Mesendoderm (in vitro differentiated cells): Measurements from ENCODE around the gene DNAJB8.

Source experiments
- DNase-seq: peaks from one replicate; pipeline ENCODE4 v3.0.0; 2013
- H2AK5ac ChIP-seq: 2 replicates; pipeline ENCODE4 v1.6.1; 2013; ENCODE audit warnings: low read length, inconsistent platforms
- H2BK120ac ChIP-seq: 2 replicates; pipeline ENCODE4 v1.6.1; 2013; ENCODE audit warnings: low read depth, mild to moderate bottlenecking, low read length, moderate library complexity, mixed read lengths
- H2BK15ac ChIP-seq: replicated peaks from 2 replicates; pipeline ENCODE4 v1.6.1; 2013; ENCODE audit warnings: low read depth, mild to moderate bottlenecking, moderate library complexity
- H2BK5ac ChIP-seq: 2 replicates; pipeline ENCODE4 v1.6.1; 2013; ENCODE audit warnings: low read length, inconsistent platforms
- H3K18ac ChIP-seq: 2 replicates; pipeline ENCODE4 v1.6.1; 2013; ENCODE audit warnings: mild to moderate bottlenecking, low read length, mixed read lengths
- H3K23ac ChIP-seq: one replicate; pipeline ENCODE4 v1.6.1; 2013; ENCODE audit warnings: low read length
- H3K27ac ChIP-seq: 2 replicates; pipeline ENCODE4 v1.5.1; 2013; ENCODE audit warnings: low read depth, mild to moderate bottlenecking, inconsistent platforms, low read length, moderate library complexity
- H3K27me3 ChIP-seq: 2 replicates; pipeline ENCODE4 v1.6.1; 2013; ENCODE audit warnings: low read length, control low read depth, mild to moderate bottlenecking, inconsistent platforms; ENCODE audit not compliant: insufficient read depth, poor library complexity
- H3K36me3 ChIP-seq: 2 replicates; pipeline ENCODE4 v1.6.1; 2013; ENCODE audit warnings: low read length, inconsistent platforms; ENCODE audit not compliant: control insufficient read depth, insufficient read depth
- H3K4ac ChIP-seq: one replicate; pipeline ENCODE4 v1.6.1; 2013; ENCODE audit warnings: low read depth, mild to moderate bottlenecking, low read length, moderate library complexity
- H3K4me1 ChIP-seq: 2 replicates; pipeline ENCODE4 v1.6.1; 2013; ENCODE audit warnings: low read depth, low read length, inconsistent platforms; ENCODE audit not compliant: control insufficient read depth
- H3K4me2 ChIP-seq: 2 replicates; pipeline ENCODE4 v1.6.1; 2013; ENCODE audit warnings: low read length
- H3K4me3 ChIP-seq: 2 replicates; pipeline ENCODE4 v1.5.1; 2013; ENCODE audit warnings: mild to moderate bottlenecking, low read length
- H3K56ac ChIP-seq: one replicate; pipeline ENCODE4 v1.6.1; 2013; ENCODE audit warnings: low read length
- H3K79me1 ChIP-seq: 2 replicates; pipeline ENCODE4 v1.6.1; 2013; ENCODE audit warnings: low read length, inconsistent platforms
- H3K79me2 ChIP-seq: 2 replicates; pipeline ENCODE4 v1.6.1; 2013; ENCODE audit warnings: mild to moderate bottlenecking, low read length; ENCODE audit not compliant: control insufficient read depth, insufficient read depth
- H3K9ac ChIP-seq: 2 replicates; pipeline ENCODE4 v1.6.1; 2013; ENCODE audit warnings: low read length, inconsistent platforms
- H4K5ac ChIP-seq: one replicate; pipeline ENCODE4 v1.6.1; 2013; ENCODE audit warnings: low read length
- H4K8ac ChIP-seq: one replicate; pipeline ENCODE4 v1.6.1; 2013; ENCODE audit warnings: low read depth, mild to moderate bottlenecking, control low read depth, low read length, moderate library complexity
- WGBS: extraction: QIAGEN DNeasy Blood & Tissue Kit; methylation state at CpG from one replicate; pipeline ENCODE4 v1.1.7; 2013; ENCODE audit warnings: low lambda C conversion rate, missing lambda C conversion rate; ENCODE audit not compliant: insufficient coverage; ENCODE audit errors: extremely low coverage; 5-methylcytosine and 5-hydroxymethylcytosine counted together

Gene DNAJB8

DNA sequence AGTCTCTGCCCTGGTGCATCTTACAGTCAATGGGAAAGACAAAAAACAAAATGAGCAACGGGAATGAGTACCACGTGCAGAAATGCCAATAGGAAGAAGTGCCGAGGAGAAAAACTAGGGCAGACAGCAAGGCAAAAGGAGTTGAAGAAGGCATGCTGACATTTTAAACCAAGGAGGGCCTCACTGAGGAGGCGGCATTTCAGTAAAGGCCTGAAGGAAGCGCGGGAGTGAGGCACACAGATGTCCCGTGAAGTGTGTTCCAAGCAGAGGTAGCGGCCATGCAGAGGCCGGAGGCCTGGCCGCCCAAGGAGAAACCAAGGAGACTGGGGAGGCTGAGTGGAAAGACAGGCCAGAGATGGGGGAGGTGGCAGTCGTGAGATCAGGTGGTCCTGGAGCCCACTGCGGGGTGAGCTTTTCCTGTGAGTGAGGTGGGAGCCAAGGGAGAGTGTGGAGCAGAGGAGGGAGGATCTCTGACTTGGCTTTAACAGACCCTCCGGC is 34.8 kb downstream of the DNAJB8 start:
- H3K4me1 ChIP-seq, result no peaks in the 10 kb centered on the region
- H3K79me1 ChIP-seq, result no peaks in the 10 kb centered on the region
- peak overlapping the region; percentile 65 for H3K9ac ChIP-seq
- H3K27me3 ChIP-seq, result peaks cover 11% of the 10 kb centered on the region
- no peaks in the 10 kb centered on the region for H3K79me2 ChIP-seq
- H3K4me2 ChIP-seq, result peak overlapping the region; percentile 92
- no peak for DNase-seq
- H2AK5ac ChIP-seq, result no peak overlapping the region
- no peak overlapping the region for H2BK120ac ChIP-seq
- peak overlapping the region; percentile 17 for H3K56ac ChIP-seq
- H3K4ac ChIP-seq, result no peak overlapping the region
- H3K4me3 ChIP-seq, result no peak overlapping the region
- WGBS, result no CpG with 5 or more reads among the region's 13 CpGs
- H2BK15ac ChIP-seq, result no peak overlapping the region
- H3K27ac ChIP-seq, result no peak overlapping the region
- H3K36me3 ChIP-seq, result no peaks in the 10 kb centered on the region
- no peak overlapping the region for H2BK5ac ChIP-seq
- H3K23ac ChIP-seq, result no peak overlapping the region
- H4K5ac ChIP-seq, result no peak overlapping the region
- no peak overlapping the region for H4K8ac ChIP-seq
- H3K18ac ChIP-seq, result no peak overlapping the region

DNA sequence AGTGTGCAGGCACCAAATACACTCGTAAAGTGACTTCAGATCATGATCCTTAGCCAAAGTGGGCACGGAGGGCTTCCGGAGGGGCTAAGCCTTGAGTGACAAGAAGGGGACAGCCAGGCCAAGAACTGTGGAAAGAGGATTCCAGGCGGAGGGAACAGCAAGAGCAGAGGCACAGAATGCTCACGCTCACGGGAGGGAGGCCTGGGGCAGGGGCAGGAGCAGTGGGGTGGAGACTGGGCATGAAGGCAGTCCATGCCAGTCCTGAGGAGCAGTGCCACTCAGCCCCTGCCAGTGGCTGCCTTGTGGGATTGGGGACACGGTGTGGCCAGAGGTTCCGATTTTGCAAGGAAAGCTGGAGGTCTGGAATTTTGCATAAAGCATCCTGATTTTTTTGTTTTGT is 36.0 kb downstream of the DNAJB8 start:
- H4K8ac ChIP-seq, result no peak overlapping the region
- H3K56ac ChIP-seq, result no peak overlapping the region
- H3K4me3 ChIP-seq, result no peak overlapping the region
- no peak overlapping the region for H3K18ac ChIP-seq
- H3K27ac ChIP-seq, result no peak overlapping the region
- H3K4me2 ChIP-seq, result no peak overlapping the region
- H3K4ac ChIP-seq, result no peak overlapping the region
- no peaks in the 10 kb centered on the region for H3K79me1 ChIP-seq
- no peaks in the 10 kb centered on the region for H3K36me3 ChIP-seq
- H3K9ac ChIP-seq, result no peak overlapping the region
- H2BK15ac ChIP-seq, result no peak overlapping the region
- peaks cover 11% of the 10 kb centered on the region for H3K27me3 ChIP-seq
- no peaks in the 10 kb centered on the region for H3K79me2 ChIP-seq
- H2BK5ac ChIP-seq, result no peak overlapping the region
- no peak overlapping the region for H4K5ac ChIP-seq
- H3K4me1 ChIP-seq, result no peaks in the 10 kb centered on the region
- no CpG with 5 or more reads among the region's 8 CpGs for WGBS
- no peak overlapping the region for H3K23ac ChIP-seq
- H2AK5ac ChIP-seq, result no peak overlapping the region
- no peak for DNase-seq
- H2BK120ac ChIP-seq, result no peak overlapping the region

DNA sequence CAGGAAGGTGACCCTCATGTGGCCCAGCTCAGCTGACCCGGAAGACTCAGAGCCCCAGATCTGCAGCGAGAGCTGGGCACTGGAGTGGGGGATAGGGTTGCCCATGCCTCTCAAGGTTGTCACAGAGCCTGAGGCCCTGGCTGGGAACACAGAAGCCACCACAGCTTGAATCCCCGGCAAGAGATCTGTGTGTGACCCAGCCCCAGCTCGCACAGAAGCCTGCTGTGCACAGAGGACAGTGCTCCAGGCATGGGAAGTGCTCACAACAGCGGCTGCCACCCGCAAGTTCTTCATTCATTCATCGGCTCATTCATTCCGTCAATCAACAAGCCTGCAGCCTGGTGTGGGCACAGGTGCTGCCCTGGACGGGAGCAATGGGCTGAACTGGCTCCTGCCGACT is 36.4 kb downstream of the DNAJB8 start:
- Histone ChIP-seq H3K4ac (no peak overlapping the region), H2AK5ac (no peak overlapping the region), H3K23ac (no peak overlapping the region), H3K4me1 (no peaks in the 10 kb centered on the region), H3K79me1 (no peaks in the 10 kb centered on the region), H2BK120ac (no peak overlapping the region), H3K27me3 (peaks cover 11% of the 10 kb centered on the region), H3K9ac (no peak overlapping the region), H3K36me3 (no peaks in the 10 kb centered on the region), H3K18ac (no peak overlapping the region), H4K5ac (no peak overlapping the region), H3K4me2 (no peak overlapping the region), H3K56ac (no peak overlapping the region), H3K4me3 (no peak overlapping the region), H4K8ac (no peak overlapping the region), H3K79me2 (no peaks in the 10 kb centered on the region), H2BK5ac (no peak overlapping the region), H3K27ac (no peak overlapping the region), H2BK15ac (no peak overlapping the region)
- no CpG with 5 or more reads among the region's 10 CpGs for WGBS
- no peak for DNase-seq

DNA sequence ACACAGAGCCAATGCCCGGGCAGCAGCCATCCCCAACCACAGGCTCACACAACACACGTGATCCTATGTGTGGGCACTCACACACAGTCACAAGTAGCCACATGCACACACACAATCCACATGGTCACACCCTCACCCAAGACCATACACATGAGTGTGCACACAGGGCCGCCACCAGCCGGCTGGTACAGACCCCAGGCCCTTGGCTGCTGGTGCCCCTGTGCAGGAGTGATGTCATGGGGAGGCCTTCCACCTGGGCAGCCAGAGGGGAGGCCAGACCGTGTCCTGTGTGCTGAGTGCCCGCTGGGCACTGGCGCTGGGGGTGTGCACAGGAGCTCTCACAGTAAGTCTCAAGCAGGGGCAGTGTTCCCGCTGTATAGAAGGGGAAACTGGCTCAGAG is 36.9 kb downstream of the DNAJB8 start:
- no peaks in the 10 kb centered on the region for H3K36me3 ChIP-seq

DNA sequence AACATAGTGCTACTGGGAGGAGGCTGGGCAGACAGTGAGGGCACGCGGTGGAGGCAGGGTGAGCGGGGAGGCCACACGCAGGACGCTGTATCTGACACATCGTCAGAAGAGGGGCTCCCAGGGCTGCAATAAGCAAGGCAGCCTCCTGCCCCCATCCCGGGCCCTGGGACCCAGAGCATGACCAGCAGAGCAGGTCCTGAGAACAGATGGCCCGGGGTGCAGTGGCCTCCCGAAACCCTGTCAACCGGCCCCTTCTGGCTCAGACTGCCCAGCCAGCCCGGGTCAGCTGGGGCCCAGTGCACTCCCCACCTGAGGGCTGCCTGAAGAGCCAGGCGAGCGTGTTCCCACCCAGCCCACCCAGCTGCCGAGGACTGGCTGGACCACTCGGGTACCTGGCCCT is 37.4 kb downstream of the DNAJB8 start:
- Histone ChIP-seq H4K8ac (no peak overlapping the region), H3K4me1 (no peaks in the 10 kb centered on the region), H3K79me1 (no peaks in the 10 kb centered on the region), H3K18ac (no peak overlapping the region), H2BK120ac (no peak overlapping the region), H3K4me3 (no peak overlapping the region), H3K56ac (no peak overlapping the region), H4K5ac (no peak overlapping the region), H3K27ac (no peak overlapping the region), H3K23ac (no peak overlapping the region), H2BK15ac (no peak overlapping the region), H3K4ac (no peak overlapping the region), H3K9ac (no peak overlapping the region), H2BK5ac (no peak overlapping the region), H2AK5ac (no peak overlapping the region), H3K79me2 (no peaks in the 10 kb centered on the region), H3K4me2 (no peak overlapping the region), H3K36me3 (no peaks in the 10 kb centered on the region), H3K27me3 (peaks cover 11% of the 10 kb centered on the region)
- no CpG with 5 or more reads among the region's 15 CpGs for WGBS
- DNase-seq, result no peak

More for the DNA sequence above, 36.9 kb downstream of the DNAJB8 start:
- Histone ChIP-seq H2BK15ac (no peak overlapping the region), H4K5ac (no peak overlapping the region), H3K4me2 (no peak overlapping the region), H3K56ac (no peak overlapping the region), H3K4ac (no peak overlapping the region), H3K4me3 (no peak overlapping the region), H3K27ac (no peak overlapping the region), H3K79me1 (no peaks in the 10 kb centered on the region), H3K79me2 (no peaks in the 10 kb centered on the region), H3K18ac (no peak overlapping the region), H4K8ac (no peak overlapping the region), H3K27me3 (peaks cover 11% of the 10 kb centered on the region), H3K9ac (no peak overlapping the region), H2BK120ac (no peak overlapping the region), H2AK5ac (no peak overlapping the region), H3K4me1 (no peaks in the 10 kb centered on the region), H3K23ac (no peak overlapping the region), H2BK5ac (no peak overlapping the region)
- no peak for DNase-seq
- WGBS, result no CpG with 5 or more reads among the region's 8 CpGs
